Measurements from ENCODE around the gene NKD2.
"Not testable (repeated sequence)": the region's sequence is repeated elsewhere in the genome, so short reads cannot be mapped to it uniquely, and the experiment has no call there.

Gene NKD2

DNA sequence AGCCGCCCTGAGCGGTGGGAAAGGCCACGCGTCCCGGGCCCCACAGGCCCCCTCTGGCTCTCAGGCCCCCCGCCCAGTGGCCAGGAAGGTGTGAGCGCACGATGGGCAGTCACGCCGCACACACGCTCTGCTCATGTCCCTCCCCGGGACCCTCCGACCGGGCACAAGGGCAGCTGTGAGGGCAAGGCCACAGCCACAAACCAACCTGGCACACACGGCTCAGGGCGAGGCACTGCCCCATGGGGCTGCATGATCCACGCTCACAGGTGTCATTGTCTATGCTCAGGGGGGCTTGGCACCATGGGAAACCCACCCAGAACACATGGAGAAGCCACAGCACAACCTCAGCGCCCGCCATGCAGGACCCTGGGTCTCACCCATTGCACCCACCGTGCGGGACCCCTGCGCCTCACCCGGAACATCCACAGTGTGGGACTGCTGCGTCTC is 52.0 kb downstream of the NKD2 start:
- no peak for DNase-seq
- in situ Hi-C loops (cut with MboI; ENCODE audit: low pct_unique_long_range_greater_than_20kb, low sequenced_read_pairs): no loop called here

DNA sequence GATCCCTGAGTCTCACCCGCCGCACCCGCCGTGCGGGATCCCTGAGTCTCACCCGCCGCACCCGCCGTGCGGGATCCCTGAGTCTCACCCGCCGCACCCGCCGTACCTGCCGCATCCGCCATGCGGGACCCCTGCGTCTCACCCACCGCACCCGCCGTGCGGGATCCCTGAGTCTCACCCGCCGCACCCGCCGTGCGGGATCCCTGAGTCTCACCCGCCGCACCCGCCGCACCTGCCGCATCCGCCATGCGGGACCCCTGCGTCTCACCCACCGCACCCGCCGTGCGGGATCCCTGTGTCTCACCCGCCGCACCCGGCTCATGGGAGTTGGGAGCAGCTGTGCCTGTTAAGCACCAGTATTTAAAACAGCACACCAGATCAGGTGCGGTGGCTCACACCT is 52.7 kb downstream of the NKD2 start:
- DNase-seq; in situ Hi-C loops (cut with MboI; ENCODE audit: low pct_unique_long_range_greater_than_20kb, low sequenced_read_pairs): not testable (repeated sequence)

DNA sequence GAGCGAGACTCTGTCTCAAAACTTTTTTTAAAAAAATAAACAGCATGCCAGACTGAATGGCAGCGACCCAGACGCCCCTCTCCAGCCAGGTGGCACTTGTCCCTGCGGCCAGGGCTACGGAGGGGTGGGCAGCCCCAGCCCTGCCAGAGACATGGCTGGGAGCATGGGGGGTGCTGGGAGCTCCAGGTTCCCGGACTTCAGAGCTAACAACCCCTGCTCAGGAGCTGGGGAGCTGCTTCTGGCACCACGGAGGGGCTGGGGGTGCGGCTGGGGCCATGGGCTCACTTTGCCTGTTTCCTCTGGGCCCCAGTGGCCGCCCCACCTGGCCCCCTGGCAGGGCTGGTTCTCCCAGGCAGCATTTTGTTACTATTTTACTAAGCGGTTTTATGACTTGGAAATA is 53.3 kb downstream of the NKD2 start:
- in situ Hi-C loops (cut with MboI; ENCODE audit: low pct_unique_long_range_greater_than_20kb, low sequenced_read_pairs): no loop called here
- DNase-seq: no peak

DNA sequence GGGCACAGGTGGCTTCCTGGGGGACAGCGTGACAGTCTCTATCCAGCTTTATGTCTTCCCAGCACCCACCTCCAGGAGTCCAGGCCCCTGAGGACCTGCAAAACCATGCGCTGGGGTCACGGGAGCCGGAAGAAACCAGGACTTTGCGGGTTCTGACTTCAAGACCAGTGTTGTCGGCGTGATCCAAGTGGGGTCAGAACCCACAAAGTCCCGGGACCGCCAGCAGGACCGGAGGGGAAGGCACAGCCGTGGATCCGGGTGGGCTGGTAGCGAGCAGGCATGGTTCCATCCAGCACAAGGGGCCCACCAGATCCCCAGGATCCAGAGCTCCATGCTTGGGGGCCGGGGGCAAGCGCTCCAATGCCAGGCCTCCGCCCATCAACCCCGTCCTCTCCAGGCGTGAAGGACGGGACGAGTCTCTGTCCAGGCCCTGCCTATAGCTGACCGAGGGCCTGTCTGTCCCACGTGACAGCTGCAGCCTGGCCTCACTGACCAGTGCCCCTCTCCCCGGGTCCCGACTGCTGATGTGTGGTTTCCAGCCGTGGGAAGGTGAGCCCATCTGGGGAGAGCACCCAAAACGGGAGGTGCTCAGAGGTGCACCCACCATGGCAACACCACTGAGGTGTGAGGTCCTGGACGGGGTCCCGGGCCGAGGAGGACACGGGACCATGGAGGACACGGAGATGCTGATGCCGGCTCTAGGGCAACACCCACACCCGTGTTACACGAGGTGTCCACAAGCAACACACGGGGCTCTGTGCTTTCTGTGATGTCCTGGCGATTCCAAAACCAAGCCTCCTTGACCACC is 54.4 kb downstream of the NKD2 start:
- in situ Hi-C loops (cut with MboI; ENCODE audit: low pct_unique_long_range_greater_than_20kb, low sequenced_read_pairs): no loop called here

GRCh38 chr5:1063661-1064382 is 55.2 kb downstream of the NKD2 start:
- in situ Hi-C loops (cut with MboI; ENCODE audit: low pct_unique_long_range_greater_than_20kb, low sequenced_read_pairs): no loop called here
- DNase-seq: no peak

More for the DNA sequence above, 54.4 kb downstream of the NKD2 start:
- no peak for DNase-seq

DNA sequence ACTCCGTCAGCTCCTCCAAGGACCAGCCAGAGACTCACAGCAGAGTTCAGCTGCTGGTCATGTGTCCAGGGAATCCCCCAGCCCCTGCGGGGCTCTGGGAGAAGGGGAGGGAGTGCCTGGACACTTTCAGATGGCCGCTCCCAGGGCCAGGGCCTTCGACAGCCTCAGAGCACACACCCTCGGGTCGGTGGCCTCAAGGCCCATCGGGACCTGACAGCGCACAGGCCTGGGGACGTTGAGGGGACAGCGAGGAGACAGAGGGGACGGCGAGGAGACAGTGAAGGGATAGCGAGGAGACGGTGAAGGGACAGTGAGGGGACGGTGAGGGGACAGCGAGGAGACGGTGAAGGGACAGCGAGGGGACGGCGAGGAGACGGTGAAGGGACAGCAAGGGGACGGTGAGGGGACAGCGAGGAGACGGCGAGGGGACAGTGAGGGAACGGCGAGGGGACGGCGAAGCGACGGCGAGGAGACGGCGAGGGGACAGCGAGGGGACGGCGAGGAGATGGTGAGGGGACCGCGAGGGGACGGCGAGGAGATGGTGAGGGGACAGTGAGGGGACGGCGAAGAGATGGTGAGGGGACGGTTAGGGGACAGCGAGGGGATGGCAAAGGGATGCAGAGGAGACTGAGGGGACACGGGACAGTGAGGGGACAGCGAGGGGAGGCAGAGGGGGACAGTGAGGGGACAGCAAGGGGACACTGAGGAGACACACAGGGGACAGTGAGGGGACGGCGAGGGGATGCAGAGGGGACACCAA is 56.0 kb downstream of the NKD2 start:
- in situ Hi-C loops (cut with MboI; ENCODE audit: low pct_unique_long_range_greater_than_20kb, low sequenced_read_pairs): no loop called here

DNA sequence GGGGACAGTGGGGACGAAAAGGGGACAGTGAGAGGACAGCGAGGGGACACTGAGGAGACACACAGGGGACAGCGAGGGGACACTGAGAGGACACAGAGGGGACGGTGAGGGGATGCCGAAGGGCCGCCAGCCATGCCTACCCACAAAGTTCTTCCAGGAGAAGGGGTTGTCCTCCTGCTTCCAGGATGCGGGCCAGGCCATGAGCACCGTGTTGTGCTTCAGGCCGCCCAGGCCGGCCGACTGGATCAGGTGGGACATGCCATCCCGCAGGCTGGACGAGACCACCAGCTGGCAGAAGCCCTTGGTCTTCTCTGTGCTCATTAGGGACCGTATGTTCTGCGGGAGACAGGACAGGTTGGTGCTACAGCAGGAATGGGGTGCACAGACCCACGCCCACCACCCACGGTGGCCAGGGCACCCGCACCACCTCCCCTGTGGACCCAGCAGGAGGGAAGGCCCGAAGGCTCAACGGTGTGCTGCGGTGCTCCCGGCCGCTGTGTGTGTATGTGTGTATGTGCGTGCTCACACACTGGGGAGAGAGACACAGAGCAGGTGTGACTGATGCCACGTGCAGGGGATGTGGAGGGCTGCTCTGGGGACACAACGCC is 56.6 kb downstream of the NKD2 start:
- no peak for DNase-seq
- in situ Hi-C loops (cut with MboI; ENCODE audit: low pct_unique_long_range_greater_than_20kb, low sequenced_read_pairs): no loop called here

More for the DNA sequence above, 56.0 kb downstream of the NKD2 start:
- DNase-seq: no peak

DNA sequence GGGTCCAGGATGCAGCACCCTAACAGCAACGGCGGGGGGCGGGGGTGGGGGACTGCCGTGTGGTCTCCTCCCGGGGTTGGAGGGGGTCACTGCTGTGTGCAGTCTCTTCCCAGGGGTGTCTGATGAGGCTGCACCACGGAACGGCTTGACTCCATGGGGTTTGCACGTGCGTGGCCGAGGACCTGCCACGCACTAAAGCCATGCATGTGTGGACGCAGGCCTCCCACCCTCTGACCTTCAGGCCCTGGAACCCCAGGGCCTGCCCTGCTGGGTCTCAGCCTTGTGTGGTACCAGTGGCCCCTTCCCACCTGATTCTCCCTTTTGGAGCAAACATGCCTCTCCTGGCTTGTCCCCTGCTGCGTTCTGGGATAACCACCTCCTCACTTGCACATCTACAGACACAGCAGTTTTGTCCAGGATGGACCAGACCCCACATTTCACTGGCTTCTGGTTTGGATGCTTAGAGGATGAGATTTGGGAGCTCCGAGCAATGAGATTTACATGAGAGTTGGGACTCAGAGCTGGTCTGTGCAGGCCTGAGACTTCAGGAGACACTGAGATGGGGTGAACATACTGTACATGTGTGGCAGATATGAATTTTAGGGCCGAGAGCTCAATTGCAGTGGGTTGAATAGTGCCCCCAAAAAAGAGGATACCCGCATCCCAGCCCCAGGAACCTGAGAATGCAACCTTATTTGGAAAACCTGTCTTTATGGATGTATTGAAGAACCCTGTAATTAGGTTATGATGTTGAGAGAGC is 57.5 kb downstream of the NKD2 start:
- in situ Hi-C loops (cut with MboI; ENCODE audit: low pct_unique_long_range_greater_than_20kb, low sequenced_read_pairs): no loop called here
- no peak for DNase-seq

DNA sequence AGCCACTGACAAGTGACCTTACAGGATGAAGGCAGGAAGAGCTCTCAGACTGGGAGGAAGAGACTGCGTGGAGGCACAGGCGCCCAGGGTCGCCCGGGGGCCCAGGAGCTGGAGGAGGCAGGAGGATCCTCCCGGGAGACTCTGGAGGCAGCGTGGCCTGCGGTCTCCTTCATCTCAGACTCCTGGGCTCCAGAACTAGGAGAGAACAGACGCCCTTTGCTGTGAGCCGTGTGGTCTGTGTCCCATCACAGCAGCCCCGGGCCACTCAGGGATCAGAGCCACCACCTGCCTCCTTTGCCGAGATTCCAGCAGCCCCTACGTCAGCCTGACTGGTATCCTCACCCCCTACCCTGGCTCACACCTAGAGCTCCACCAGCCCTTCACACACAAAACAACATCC is 58.1 kb downstream of the NKD2 start:
- no peak for DNase-seq
- in situ Hi-C loops (cut with MboI; ENCODE audit: low pct_unique_long_range_greater_than_20kb, low sequenced_read_pairs): no loop called here

- in situ Hi-C loops (cut with MboI; ENCODE audit: low pct_unique_long_range_greater_than_20kb, low sequenced_read_pairs): no loop called here
- no peak for DNase-seq
Observed at GRCh38 chr5:1067141-1068121, 58.8 kb downstream of the NKD2 start.

GRCh38 chr5:1068204-1068894 is 59.7 kb downstream of the NKD2 start:
- in situ Hi-C loops (cut with MboI; ENCODE audit: low pct_unique_long_range_greater_than_20kb, low sequenced_read_pairs): no loop called here
- no peak for DNase-seq

DNA sequence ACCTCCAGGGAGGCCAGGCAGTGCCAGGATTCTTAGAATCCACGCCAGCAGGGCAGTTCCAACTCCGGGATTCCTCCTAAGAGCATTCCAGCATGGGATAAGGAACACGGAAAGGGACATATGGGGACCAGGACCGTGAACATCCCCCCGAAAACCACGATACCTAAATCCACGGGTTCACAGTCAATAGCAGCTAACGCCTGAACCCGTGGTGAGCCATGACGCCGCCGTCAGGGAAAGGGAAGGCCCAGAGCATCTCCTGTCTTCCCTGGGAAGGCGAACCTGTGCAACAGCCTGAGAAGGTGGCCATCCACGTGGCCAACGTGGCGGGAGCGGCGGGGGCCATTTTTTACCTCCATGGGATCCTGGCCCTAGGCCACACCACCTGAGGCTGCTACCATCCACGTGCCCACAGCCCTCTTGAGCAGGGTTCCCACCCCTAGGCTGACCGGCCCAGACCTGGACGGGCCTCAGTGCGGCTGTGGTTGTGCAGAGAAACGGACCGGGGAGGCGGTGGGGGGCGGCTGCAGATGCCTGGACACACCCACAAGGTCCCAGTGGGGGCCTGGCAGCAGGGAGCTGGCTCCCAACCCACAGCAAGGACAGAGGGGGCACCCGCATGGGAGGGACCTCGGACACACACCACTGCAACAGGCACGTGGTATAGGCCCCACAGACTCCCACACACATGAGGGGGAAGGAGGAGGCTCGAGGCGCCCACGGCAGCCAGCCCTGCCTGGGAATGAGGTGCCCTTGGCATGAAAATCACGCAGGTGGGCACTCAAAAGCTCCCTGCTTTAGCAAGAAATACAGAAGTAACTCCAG is 60.5 kb downstream of the NKD2 start:
- in situ Hi-C loops (cut with MboI; ENCODE audit: low pct_unique_long_range_greater_than_20kb, low sequenced_read_pairs): no loop called here

GRCh38 chr5:1069720-1070088 is 61.1 kb downstream of the NKD2 start:
- in situ Hi-C loops (cut with MboI; ENCODE audit: low pct_unique_long_range_greater_than_20kb, low sequenced_read_pairs): no loop called here
- no peak for DNase-seq

More for the DNA sequence above, 60.5 kb downstream of the NKD2 start:
- DNase-seq: no peak

- no peak for DNase-seq
- in situ Hi-C loops (cut with MboI; ENCODE audit: low pct_unique_long_range_greater_than_20kb, low sequenced_read_pairs): no loop called here
Observed at GRCh38 chr5:1073239-1074102, 64.9 kb downstream of the NKD2 start.

- no peak for DNase-seq
- in situ Hi-C loops (cut with MboI; ENCODE audit: low pct_unique_long_range_greater_than_20kb, low sequenced_read_pairs): no loop called here
Observed at GRCh38 chr5:1074226-1074625, 65.6 kb downstream of the NKD2 start.

All from KBM-7 (cell line).